GM19468 (cell line): ENCODE measurements around the gene RBM4.

ENCODE experiments used
- ATAC-seq: cut with Tn5 transposase; IDR thresholded peaks from one replicate; pipeline ENCODE4 v1.9.1; 2021; ENCODE audit warnings: mild to moderate bottlenecking, moderate library complexity, moderate number of reproducible peaks; ENCODE audit not compliant: unreplicated experiment; ENCODE audit errors: extremely low read depth

The RBM4 gene

DNA sequence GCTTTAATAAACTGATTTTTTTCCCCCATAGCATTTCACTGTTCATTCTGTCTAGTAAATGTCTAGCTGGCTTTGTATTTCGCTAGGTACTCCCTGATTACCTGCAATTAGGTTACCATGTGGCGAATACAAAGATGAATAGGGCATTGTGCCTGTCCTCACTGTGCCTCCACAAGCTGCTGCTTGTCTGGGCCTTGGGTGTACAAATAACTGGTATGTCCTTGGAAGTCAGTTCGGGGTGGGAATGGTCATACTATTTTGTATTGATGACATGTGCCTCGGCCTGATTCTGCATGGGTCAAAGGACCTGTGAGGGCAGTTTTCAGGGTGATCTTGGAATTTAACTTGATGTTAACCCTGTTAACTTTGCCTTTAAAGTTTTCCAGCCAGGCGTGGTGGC is 11.4 kb downstream of the RBM4 start:
- no peak for ATAC-seq

GRCh38 chr11:66651016-66651415 is 12.5 kb downstream of the RBM4 start:
- no peak for ATAC-seq

DNA sequence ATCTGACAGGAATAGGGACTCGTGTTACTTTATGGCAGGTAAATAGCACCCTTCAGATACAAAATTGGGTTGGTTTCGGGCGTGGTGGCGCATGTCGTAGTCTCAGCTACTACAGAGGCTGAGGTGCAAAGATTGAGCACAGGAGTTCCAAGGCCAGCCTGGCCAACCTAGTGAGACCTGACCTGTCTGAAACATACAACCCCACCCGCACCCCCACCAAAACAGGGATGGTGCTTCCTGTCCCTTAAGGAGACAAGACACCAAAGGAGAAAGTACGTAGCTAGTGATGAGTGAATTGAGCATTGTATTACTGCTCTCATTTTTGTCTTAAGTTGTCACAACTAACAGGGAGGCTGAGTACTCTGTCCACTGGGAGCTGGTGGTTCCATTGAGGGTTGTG is 14.1 kb downstream of the RBM4 start:
- no peak for ATAC-seq

DNA sequence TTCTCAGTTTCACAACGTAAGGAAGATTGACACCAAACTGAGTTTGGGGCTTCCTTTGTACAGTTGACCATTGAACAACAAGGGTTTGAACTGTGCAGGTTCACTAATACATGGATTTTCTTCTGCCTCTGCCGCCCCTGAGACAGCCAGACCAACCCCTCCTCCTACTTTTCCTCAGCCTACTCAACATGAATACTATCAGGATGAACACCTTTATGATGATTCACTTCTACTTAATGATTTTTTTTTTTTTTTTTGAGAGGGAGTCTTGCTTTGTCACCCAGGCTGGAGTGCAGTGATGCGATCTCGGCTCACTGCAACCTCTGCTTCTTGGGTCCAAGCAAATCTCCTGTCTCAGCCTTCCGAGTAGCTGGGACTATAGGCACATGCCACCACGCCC is 14.6 kb downstream of the RBM4 start:
- no peak for ATAC-seq

DNA sequence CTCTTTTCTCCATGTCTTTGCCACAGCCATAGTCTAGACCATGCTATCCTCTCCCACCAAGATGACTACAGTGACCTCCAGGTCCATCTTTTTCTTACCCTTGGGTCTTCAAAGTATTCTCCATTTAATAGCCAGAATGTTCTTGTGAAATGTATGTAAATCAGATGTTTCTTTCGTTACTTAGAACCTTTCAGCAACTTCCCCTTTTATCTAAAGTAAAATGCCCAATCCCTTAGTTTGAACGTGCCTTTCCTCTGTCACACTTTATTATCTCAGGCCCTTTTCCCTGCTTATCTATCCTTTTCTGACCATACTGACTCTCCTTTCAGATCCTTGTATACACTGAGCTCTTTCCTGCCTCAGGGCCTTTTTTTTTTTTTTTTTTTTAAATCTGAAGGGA is 21.3 kb downstream of the RBM4 start:
- ATAC-seq: no peak

DNA sequence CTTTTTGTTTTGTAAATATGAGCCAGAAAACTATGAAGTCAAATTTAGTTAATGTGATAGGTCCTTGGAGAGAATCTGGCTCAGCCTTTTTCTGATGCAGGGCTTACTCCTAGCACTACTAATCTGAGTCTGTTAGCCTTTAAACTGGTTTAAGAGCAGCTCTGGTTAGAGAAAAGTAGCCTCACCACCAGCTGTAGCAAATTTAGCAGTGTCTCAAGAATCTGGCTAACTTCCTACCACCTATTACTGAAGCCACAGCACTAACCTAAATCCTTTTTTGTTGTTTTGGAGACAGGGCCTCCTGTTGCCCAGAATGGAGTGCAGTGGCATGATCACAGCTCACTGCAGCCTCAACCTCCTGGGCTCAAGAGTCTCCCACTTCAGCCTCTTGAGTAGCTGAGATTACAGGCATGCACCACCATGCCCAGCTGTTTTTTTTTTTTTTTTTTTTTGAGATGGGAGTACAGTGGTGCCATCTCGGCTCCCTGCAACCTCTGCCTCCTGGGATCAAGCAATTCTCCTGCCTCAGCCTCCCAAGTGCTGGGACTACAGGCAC is 25.3 kb downstream of the RBM4 start:
- ATAC-seq: no peak

- ATAC-seq: no peak
Observed at GRCh38 chr11:66665369-66665768, 26.9 kb downstream of the RBM4 start.

DNA sequence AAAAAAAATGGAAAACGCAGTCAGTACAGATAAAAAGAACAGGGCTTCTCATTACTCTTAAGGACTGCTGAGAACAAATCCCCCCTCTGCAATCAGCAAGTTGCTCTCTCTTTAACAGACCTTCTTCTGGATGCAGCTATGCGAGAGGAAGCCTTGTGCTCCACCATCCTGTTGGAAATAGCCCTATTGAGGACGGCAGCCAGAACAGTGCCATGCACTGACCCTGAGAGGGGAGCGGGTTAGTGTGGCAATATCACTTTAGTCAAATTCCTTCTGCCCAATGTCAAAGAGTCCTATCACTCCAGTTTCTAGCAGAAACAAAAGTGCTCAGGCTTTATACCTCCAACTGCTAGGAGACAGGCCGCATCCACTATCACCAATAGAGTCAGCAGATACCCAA is 32.3 kb downstream of the RBM4 start:
- ATAC-seq: no peak

DNA sequence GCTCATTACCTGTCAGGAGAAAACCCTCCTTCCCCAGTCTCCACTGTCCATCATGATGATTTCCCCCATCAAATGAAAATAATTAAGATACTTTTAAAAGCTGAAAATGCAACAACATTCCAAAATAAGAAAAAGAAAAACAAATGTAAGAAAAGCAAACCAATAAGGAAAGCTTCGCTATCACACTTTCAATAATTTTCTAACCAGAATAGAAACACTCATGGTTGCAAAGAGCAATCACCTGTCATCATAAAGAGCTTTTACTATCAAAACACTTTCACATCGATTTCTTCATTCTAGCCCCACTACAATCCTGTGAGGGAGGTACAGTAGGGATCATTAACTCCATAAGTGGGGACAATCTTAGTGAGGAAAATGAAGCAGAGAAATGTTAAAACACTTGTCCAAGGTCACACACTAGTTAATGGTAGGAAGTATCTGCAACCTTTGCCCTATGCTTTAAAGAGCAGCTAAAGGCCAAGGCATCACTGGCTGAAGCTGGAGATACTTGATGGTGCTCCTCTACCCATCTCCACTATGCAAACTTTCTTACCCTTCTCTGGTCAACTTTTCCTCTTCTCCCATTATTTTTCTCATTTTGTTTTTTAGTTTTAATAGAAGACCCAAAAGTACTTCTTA is 36.6 kb downstream of the RBM4 start:
- ATAC-seq: no peak

GRCh38 chr11:66676282-66676919 is 37.9 kb downstream of the RBM4 start:
- no peak for ATAC-seq

DNA sequence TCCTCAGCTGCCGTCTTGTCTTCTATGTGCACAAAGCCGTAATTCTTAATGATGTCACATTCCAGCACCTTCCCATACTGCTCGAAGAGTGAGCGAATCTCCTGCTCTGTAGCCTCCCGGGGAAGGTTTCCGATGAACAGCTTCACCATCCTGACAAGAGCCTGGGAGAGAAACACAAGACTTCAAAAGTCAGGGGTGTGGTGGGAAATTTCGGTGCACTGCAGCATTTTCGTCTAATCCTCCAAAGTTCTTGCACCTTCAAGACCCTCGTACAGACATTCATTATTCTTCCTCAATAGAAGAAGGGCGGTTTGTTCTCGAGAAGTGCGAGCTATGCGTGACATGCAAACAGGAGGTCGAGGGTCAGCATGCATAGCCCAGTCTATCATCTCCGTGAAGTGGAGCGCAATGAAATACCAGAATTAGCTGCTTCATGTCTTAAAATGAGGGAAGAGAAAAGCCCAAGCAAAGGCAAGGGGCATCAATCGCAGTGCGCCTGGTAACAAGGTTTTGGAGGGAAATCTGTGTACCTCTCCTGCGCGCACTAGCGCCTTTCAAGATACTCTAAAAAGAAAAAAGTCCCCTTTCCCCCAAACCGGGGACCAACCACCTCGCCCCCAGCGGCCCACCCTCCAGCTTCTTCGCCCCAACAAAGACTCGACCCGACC is 38.6 kb downstream of the RBM4 start:
- ATAC-seq: no peak

GRCh38 chr11:66677599-66678375 is 39.3 kb downstream of the RBM4 start, which contains the start of gene RBM4B:
Gene RBM4B, minus strand, starts transcription at chr11:66677887. Its CDS starts 808 bp downstream, at chr11:66677079.
- peak; percentile 72 for ATAC-seq

DNA sequence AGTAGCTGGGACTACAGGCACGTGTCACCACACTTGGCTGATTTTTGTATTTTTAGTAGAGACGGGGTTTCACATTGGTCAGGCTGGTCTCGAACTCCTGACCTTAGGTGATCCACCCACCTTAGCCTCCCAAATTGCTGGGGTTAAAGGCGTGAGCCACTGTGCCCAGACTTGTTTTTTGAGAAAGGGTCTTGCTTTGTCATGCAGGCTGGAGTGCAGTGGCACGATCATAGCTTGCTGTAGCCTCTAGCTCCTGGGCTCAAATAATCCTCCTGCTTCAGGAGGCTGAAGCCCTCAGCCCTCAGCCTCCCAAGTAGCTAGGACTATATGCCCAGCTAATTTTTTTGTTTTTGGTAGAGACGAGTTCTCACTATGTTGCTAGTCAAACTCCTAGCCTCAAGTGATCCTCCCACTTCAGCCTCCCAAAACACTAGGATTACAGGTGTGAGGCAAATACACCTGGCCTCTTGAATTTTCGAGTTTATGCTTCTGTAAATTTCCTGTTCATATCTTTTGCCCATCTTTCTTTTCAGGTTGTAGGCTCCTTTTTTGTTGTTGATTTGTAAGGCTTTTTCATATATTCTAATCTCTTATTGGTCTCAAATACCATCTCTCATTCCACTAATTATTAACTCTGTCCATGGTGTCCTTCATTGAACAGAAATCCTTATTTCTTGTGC is 42.6 kb downstream of the RBM4 start:
- ATAC-seq: no peak

- ATAC-seq: no peak
Observed at GRCh38 chr11:66683877-66684276, 45.4 kb downstream of the RBM4 start.

GRCh38 chr11:66684635-66685034 is 46.1 kb downstream of the RBM4 start:
- ATAC-seq: no peak

GRCh38 chr11:66685276-66686099 is 47.0 kb downstream of the RBM4 start:
- no peak for ATAC-seq

GRCh38 chr11:66686100-66686785 is 47.7 kb downstream of the RBM4 start:
- no peak for ATAC-seq
